ENCODE results near the gene NME7.

Gene NME7

GRCh38 chr1:169103480-169103893 lies 264.1 kb downstream of the NME7 start:
- no peak for DNase-seq

GRCh38 chr1:169103002-169103401 lies 264.6 kb downstream of the NME7 start:
- DNase-seq = no peak

GRCh38 chr1:169102567-169102966 lies 265.0 kb downstream of the NME7 start:
- DNase-seq = no peak

GRCh38 chr1:169100651-169101088 lies 266.9 kb downstream of the NME7 start:
- no peak for DNase-seq

- no peak for DNase-seq
Observed at GRCh38 chr1:169100208-169100607, 267.4 kb downstream of the NME7 start.

GRCh38 chr1:169099561-169099960 lies 268.0 kb downstream of the NME7 start:
- DNase-seq = no peak

GRCh38 chr1:169098380-169098779 lies 269.2 kb downstream of the NME7 start:
- no peak for DNase-seq

GRCh38 chr1:169094897-169095569 lies 272.6 kb downstream of the NME7 start:
- no peak for DNase-seq

GRCh38 chr1:169092399-169092798 lies 275.2 kb downstream of the NME7 start:
- no peak for DNase-seq

- no peak for DNase-seq
Observed at GRCh38 chr1:169091480-169091941, 276.1 kb downstream of the NME7 start.

- DNase-seq = no peak
Observed at GRCh38 chr1:169090900-169091311, 276.7 kb downstream of the NME7 start.

- DNase-seq = no peak
Observed at GRCh38 chr1:169090308-169090899, 277.2 kb downstream of the NME7 start.

- DNase-seq = no peak
Observed at GRCh38 chr1:169089776-169090175, 277.8 kb downstream of the NME7 start.

GRCh38 chr1:169087876-169088275 lies 279.7 kb downstream of the NME7 start:
- no peak for DNase-seq

GRCh38 chr1:169086603-169087455 lies 280.8 kb downstream of the NME7 start:
- no peak for DNase-seq

GRCh38 chr1:169085911-169086310 lies 281.7 kb downstream of the NME7 start:
- DNase-seq = no peak
